Spleen (tissue), 11 donors: ENCODE data around the gene WDR54. TPM values are rescaled to one million over a fixed set of nuclear protein-coding genes. Genes with fewer than 3 reads are reported as not detected.
A peak's percentile ranks its signal among the peaks of the same experiment; 100 is the strongest.

Source experiments
- DNase-seq: peaks from one replicate; pipeline ENCODE4 v3.0.0-alpha.2; 2020
- H3K27ac ChIP-seq, 8 donors: fragments of 200-600 bp; sonication (generic) in 7 of 8; 1 replicate in 4 of 8; 2 replicates in 4 of 8; pipeline versions ENCODE4 v1.5.0 to v1.8.0; 2016 to 2021; ENCODE audit warnings: inconsistent platforms in 4 of 8, mild to moderate bottlenecking in 4 of 8, moderate library complexity in 1 of 8
- H3K27me3 ChIP-seq, 7 donors: fragments of 200-600 bp; sonication (generic) in 6 of 7; replicated peaks in 1 of 7; 1 replicate in 4 of 7; 2 replicates in 3 of 7; pipeline versions ENCODE4 v1.5.0 to v1.8.0; 2016 to 2021; ENCODE audit warnings: inconsistent platforms in 3 of 7, mild to moderate bottlenecking in 1 of 7
- H3K36me3 ChIP-seq, 6 donors: fragments of 200-600 bp; sonication (generic) in 5 of 6; 1 replicate in 4 of 6; 2 replicates in 2 of 6; pipeline versions ENCODE4 v1.5.0 to v1.8.0; 2016 to 2021; ENCODE audit warnings: inconsistent platforms in 2 of 6
- H3K4me1 ChIP-seq, 6 donors: fragments of 200-600 bp; sonication (generic) in 5 of 6; 1 replicate in 3 of 6; 2 replicates in 3 of 6; pipeline versions ENCODE4 v1.5.0 to v1.8.0; 2016 to 2021; ENCODE audit warnings: inconsistent platforms in 3 of 6
- H3K4me3 ChIP-seq, 8 donors: fragments of 200-600 bp; sonication (generic) in 7 of 8; 1 replicate in 4 of 8; 2 replicates in 4 of 8; pipeline versions ENCODE4 v1.5.0 to v1.8.0; 2016 to 2021; ENCODE audit warnings: inconsistent platforms in 4 of 8, mild to moderate bottlenecking in 4 of 8, moderate library complexity in 2 of 8
- H3K9me3 ChIP-seq, 8 donors: fragments of 200-600 bp; sonication (generic) in 7 of 8; 1 replicate in 4 of 8; 2 replicates in 4 of 8; pipeline versions ENCODE4 v1.5.0 to v1.8.0; 2016 to 2021; ENCODE audit warnings: inconsistent platforms in 4 of 8
- CTCF ChIP-seq, 11 experiments: fragments of 200-600 bp in 7 of 11; fragments of 450-650 bp in 4 of 11; sonication (generic) in 4 of 11; IDR thresholded peaks in 8 of 11; conservative IDR thresholded peaks in 3 of 11; 1 replicate in 7 of 11; 2 replicates in 4 of 11; pipeline versions ENCODE4 v1.4.0 to v1.8.0; 2016 to 2021; ENCODE audit warnings: antibody characterized with exemption in 11 of 11, inconsistent platforms in 4 of 11, mild to moderate bottlenecking in 1 of 11
- POLR2A ChIP-seq, 3 donors: fragments of 450-650 bp; IDR thresholded peaks; one replicate each; pipeline ENCODE4 v1.5.1; 2017; ENCODE audit warnings: antibody characterized with exemption in 3 of 3, mild to moderate bottlenecking in 1 of 3
- POLR2AphosphoS5 ChIP-seq, 3 donors: sonication (generic); formaldehyde crosslinking; IDR thresholded peaks; one replicate each; pipeline ENCODE4 v1.5.1; 2017; ENCODE audit warnings: antibody characterized with exemption in 3 of 3
- WGBS, 5 donors: extraction: QIAGEN DNeasy Blood & Tissue Kit in 3 of 5; methylation state at CpG; one replicate each; pipeline versions ENCODE4 v1.1.5 to v1.1.7; 2013 to 2018; 5-methylcytosine and 5-hydroxymethylcytosine counted together
- intact Hi-C: fragments of 100-400 bp; cut with DNase I; formaldehyde crosslinking; loops from one replicate; pipeline ENCODE4 v1.15.0; 2023; ENCODE audit warnings: low total_unique reads
- polyA plus RNA-seq, 3 donors: library from polyadenylated mRNA; stranded (reverse); fragments of 200-250 nt; gene quantifications; one replicate each; pipeline ENCODE4 v1.2.1, GENCODE V29; 2013
- total RNA-seq, 7 donors: library from RNA; depleted of rRNA in 3 of 7; stranded (reverse); fragments of >200 nt in 3 of 7; fragmentation: NEBNext Ultra II Directional in 4 of 7; extraction: Animal tissue kit (Norgen Biotek cat#: 25700) in 4 of 7; gene quantifications; one replicate each; pipeline versions ENCODE4 v1.1.0 to v1.2.1, GENCODE V29; 2016 to 2021
- donor health status: healthy with polysubstance abuse.
- donor health status: DM: no; HTN: no; CAD: no; lungs with moderate emphysema.
- donor health status: DM: no; HTN: no; CAD: no.
- donor health status: Bipolar disorder and iron deficiency.
- donor health status: healthy.
- donor health status: DM: no; HTN: no; CAD: no.
- donor health status: DM: yes; HTN: yes; CAD: no.

Gene WDR54
- total and polyA plus RNA-seq, 10 donors, result 15.1 to 26.0 (median 21.0) TPM

- Histone ChIP-seq H3K9me3 (no peaks in the 10 kb centered on the region), H3K4me3 (no peak overlapping the region), H3K27ac (no peak overlapping the region), H3K36me3 (peaks cover 6 to 83% (median 46%) of the 10 kb centered on the region in 6 donors), H3K4me1 (peaks cover 0 to 40% (median 17%) of the 10 kb centered on the region in 6 donors), H3K27me3 (no peaks in the 10 kb centered on the region)
- DNase-seq, result no peak
- intact Hi-C loops, result no loop called here
- WGBS, 5 donors, result 76 to 90% (median 85%) methylated on average over 17 to 19 of the region's 19 CpGs
- peak in 1 of 3 donors; percentile 44 for TF ChIP-seq POLR2AphosphoS5 (IDR thresholded peaks at IDR 0.05)
- no peak for TF ChIP-seq POLR2A (IDR thresholded peaks at IDR 0.05)
- TF ChIP-seq CTCF (IDR thresholded peaks at IDR 0.05 in 8 of 11, conservative IDR thresholded peaks at IDR 0.05 in 3 of 11), result no peak
Observed at GRCh38 chr2:74374509-74375205, 46.9 kb upstream of the WDR54 start.

GRCh38 chr2:74375838-74376237 is 45.7 kb upstream of the WDR54 start:
- no peak overlapping the region for H3K4me3 ChIP-seq
- TF ChIP-seq POLR2A (IDR thresholded peaks at IDR 0.05), result no peak
- TF ChIP-seq CTCF (IDR thresholded peaks at IDR 0.05 in 8 of 11, conservative IDR thresholded peaks at IDR 0.05 in 3 of 11), result no peak
- TF ChIP-seq POLR2AphosphoS5 (IDR thresholded peaks at IDR 0.05), result no peak
- intact Hi-C loops, result no loop called here
- WGBS, 5 donors, result 55 to 78% (median 70%) methylated on average over 2 of the region's 2 CpGs
- no peak for DNase-seq
- H3K27ac ChIP-seq, result no peak overlapping the region
- no peaks in the 10 kb centered on the region for H3K9me3 ChIP-seq
- peaks cover 0 to 72% (median 34%) of the 10 kb centered on the region in 6 donors for H3K36me3 ChIP-seq
- H3K4me1 ChIP-seq, result peaks cover 0 to 52% (median 29%) of the 10 kb centered on the region in 6 donors
- H3K27me3 ChIP-seq, result no peaks in the 10 kb centered on the region

- intact Hi-C loops, result no loop called here
Observed at GRCh38 chr2:74378007-74378406, 43.5 kb upstream of the WDR54 start.

More at GRCh38 chr2:74378007-74378406, 43.5 kb upstream of the WDR54 start:
- H3K4me1 ChIP-seq, result peaks cover 7 to 62% (median 44%) of the 10 kb centered on the region in 6 donors
- TF ChIP-seq CTCF (IDR thresholded peaks at IDR 0.05 in 8 of 11, conservative IDR thresholded peaks at IDR 0.05 in 3 of 11) (no peak), POLR2AphosphoS5 (IDR thresholded peaks at IDR 0.05) (no peak)
- H3K9me3 ChIP-seq, result no peaks in the 10 kb centered on the region
- H3K36me3 ChIP-seq, result peaks cover 0 to 52% (median 20%) of the 10 kb centered on the region in 6 donors
- 93 to 97% (median 95%) methylated on average over 10 of the region's 10 CpGs for WGBS, 5 donors
- no peak overlapping the region for H3K27ac ChIP-seq
- DNase-seq, result no peak
- H3K27me3 ChIP-seq, result no peaks in the 10 kb centered on the region
- H3K4me3 ChIP-seq, result no peak overlapping the region
